H9 (cell line): Measurements from ENCODE around the gene BRD3OS. TPM values are rescaled to one million over a fixed set of nuclear protein-coding genes. Genes with fewer than 3 reads are reported as not detected.
A peak's percentile ranks its signal among the peaks of the same experiment; 100 is the strongest.

Source experiments
- DNase-seq: peaks from one replicate; pipeline ENCODE4 v3.0.0-alpha.2; 2017
- H2AFZ ChIP-seq: one replicate; pipeline ENCODE4 v1.6.1; 2013; ENCODE audit warnings: mild to moderate bottlenecking, low read length, control low read depth, moderate library complexity
- H2AK5ac ChIP-seq: 2 replicates; pipeline ENCODE4 v1.6.1; 2013; ENCODE audit warnings: low read length, control low read depth, mixed read lengths; ENCODE audit not compliant: insufficient read length
- H2BK120ac ChIP-seq: one replicate; pipeline ENCODE4 v1.6.1; 2013; ENCODE audit warnings: low read depth, mild to moderate bottlenecking, low read length, control low read depth, inconsistent platforms; ENCODE audit not compliant: poor library complexity, severe bottlenecking
- H2BK12ac ChIP-seq: 2 replicates; pipeline ENCODE4 v1.6.1; 2013; ENCODE audit warnings: low read length, control low read depth, mixed read lengths, low read depth; ENCODE audit not compliant: insufficient read length
- H2BK15ac ChIP-seq: 2 replicates; pipeline ENCODE4 v1.6.1; 2013; ENCODE audit warnings: low read depth, low read length, control low read depth
- H2BK20ac ChIP-seq: one replicate; pipeline ENCODE4 v1.6.1; 2013; ENCODE audit warnings: low read depth, mild to moderate bottlenecking, low read length, control low read depth, inconsistent platforms; ENCODE audit not compliant: poor library complexity, severe bottlenecking
- H2BK5ac ChIP-seq: 2 replicates; pipeline ENCODE4 v1.6.1; 2013; ENCODE audit warnings: low read length, control low read depth, mixed read lengths; ENCODE audit not compliant: insufficient read length
- H3K14ac ChIP-seq: 2 replicates; pipeline ENCODE4 v1.6.1; 2013; ENCODE audit warnings: low read length, control low read depth; ENCODE audit not compliant: insufficient read depth
- H3K18ac ChIP-seq: 2 replicates; pipeline ENCODE4 v1.6.1; 2013; ENCODE audit warnings: low read depth, mild to moderate bottlenecking, mixed read lengths, low read length, control low read depth; ENCODE audit not compliant: insufficient read length
- H3K23ac ChIP-seq: 2 replicates; pipeline ENCODE4 v1.6.1; 2013; ENCODE audit warnings: low read length, control low read depth, mixed read lengths, low read depth; ENCODE audit not compliant: insufficient read length
- H3K23me2 ChIP-seq: 2 replicates; pipeline ENCODE4 v1.6.1; 2013; ENCODE audit warnings: low read depth, mild to moderate bottlenecking, mixed read lengths, low read length, control low read depth; ENCODE audit not compliant: insufficient read length, poor library complexity, severe bottlenecking
- H3K27ac ChIP-seq: 2 replicates; pipeline ENCODE4 v1.5.1; 2013; ENCODE audit warnings: low read length, control low read depth, mixed read lengths, low read depth; ENCODE audit not compliant: insufficient read length
- H3K27me3 ChIP-seq: 2 replicates; pipeline ENCODE4 v1.6.1; 2013; ENCODE audit warnings: low read length, control low read depth, inconsistent platforms; ENCODE audit not compliant: insufficient read depth
- H3K4ac ChIP-seq: 2 replicates; pipeline ENCODE4 v1.6.1; 2013; ENCODE audit warnings: low read depth, mild to moderate bottlenecking, control low read depth, inconsistent platforms, low read length, moderate library complexity
- H3K4me1 ChIP-seq: 2 replicates; pipeline ENCODE4 v1.6.1; 2013; ENCODE audit warnings: low read length, control low read depth, inconsistent platforms; ENCODE audit not compliant: insufficient read depth
- H3K4me2 ChIP-seq: 2 replicates; pipeline ENCODE4 v1.6.1; 2013; ENCODE audit warnings: low read length, control low read depth, mixed read lengths; ENCODE audit not compliant: insufficient read length, insufficient read depth
- H3K56ac ChIP-seq: 2 replicates; pipeline ENCODE4 v1.6.1; 2013; ENCODE audit warnings: low read depth, mild to moderate bottlenecking, mixed read lengths, low read length, control low read depth; ENCODE audit not compliant: insufficient read length
- H3K79me1 ChIP-seq: 2 replicates; pipeline ENCODE4 v1.6.1; 2013; ENCODE audit warnings: low read depth, mild to moderate bottlenecking, moderate library complexity, low read length, control low read depth, inconsistent platforms; ENCODE audit not compliant: insufficient read depth, poor library complexity, severe bottlenecking
- H3K79me2 ChIP-seq: 2 replicates; pipeline ENCODE4 v1.6.1; 2013; ENCODE audit warnings: low read length, control low read depth, inconsistent platforms; ENCODE audit not compliant: insufficient read depth
- H3K9ac ChIP-seq: 2 replicates; pipeline ENCODE4 v1.6.1; 2013; ENCODE audit warnings: low read length, control low read depth, mixed read lengths; ENCODE audit not compliant: insufficient read length; ENCODE audit errors: extremely low read depth
- H3K9me3 ChIP-seq: one replicate; pipeline ENCODE4 v1.6.1; 2013; ENCODE audit warnings: low read depth, low read length, inconsistent platforms; ENCODE audit not compliant: control insufficient read depth
- H3T11ph ChIP-seq: one replicate; pipeline ENCODE4 v1.6.1; 2013; ENCODE audit warnings: mild to moderate bottlenecking, low read length, control low read depth, inconsistent platforms
- H4K20me1 ChIP-seq: one replicate; pipeline ENCODE4 v1.6.1; 2013; ENCODE audit not compliant: control insufficient read depth, insufficient read length, insufficient read depth
- H4K5ac ChIP-seq: 2 replicates; pipeline ENCODE4 v1.6.1; 2013; ENCODE audit warnings: low read depth, mild to moderate bottlenecking, mixed read lengths, low read length, control low read depth; ENCODE audit not compliant: insufficient read length
- H4K8ac ChIP-seq: replicated peaks from 2 replicates; pipeline ENCODE4 v1.6.1; 2013; ENCODE audit warnings: low read length, control low read depth, mixed read lengths, low read depth; ENCODE audit not compliant: insufficient read length
- H4K91ac ChIP-seq: 2 replicates; pipeline ENCODE4 v1.6.1; 2013; ENCODE audit warnings: low read depth, mild to moderate bottlenecking, moderate library complexity, mixed read lengths, low read length, control low read depth; ENCODE audit not compliant: insufficient read length
- H3K27ac Mint-ChIP-seq, 3 experiments: 2 replicates in 2 of 3; 3 replicates in 1 of 3; pipeline ENCODE4 v1.8.0; 2020 to 2021; ENCODE audit warnings: mixed read lengths in 3 of 3, mild to moderate bottlenecking in 1 of 3, moderate library complexity in 1 of 3
- H3K27me3 Mint-ChIP-seq: 2 replicates; pipeline ENCODE4 v1.8.0; 2021; ENCODE audit warnings: low read depth, mild to moderate bottlenecking, moderate library complexity, mixed read lengths
- H3K36me3 Mint-ChIP-seq, 3 experiments: 2 replicates in 2 of 3; 3 replicates in 1 of 3; pipeline ENCODE4 v1.8.0; 2020 to 2021; ENCODE audit warnings: low read depth in 3 of 3, mixed read lengths in 3 of 3; ENCODE audit not compliant: insufficient read depth in 1 of 3
- H3K4me1 Mint-ChIP-seq, 2 experiments: 2 replicates each; pipeline ENCODE4 v1.8.0; 2020; ENCODE audit warnings: mixed read lengths in 2 of 2
- H3K4me3 Mint-ChIP-seq, 2 experiments: 2 replicates in 1 of 2; 3 replicates in 1 of 2; pipeline ENCODE4 v1.8.0; 2020 to 2021; ENCODE audit warnings: mild to moderate bottlenecking in 2 of 2, mixed read lengths in 2 of 2, moderate library complexity in 1 of 2
- H3K9me3 Mint-ChIP-seq, 2 experiments: 2 replicates in 1 of 2; 3 replicates in 1 of 2; pipeline ENCODE4 v1.8.0; 2020; ENCODE audit warnings: mild to moderate bottlenecking in 2 of 2, mixed read lengths in 2 of 2, moderate library complexity in 1 of 2
- CTCF ChIP-seq: fragments of 200-600 bp; sonication (generic); conservative IDR thresholded peaks from 3 replicates; pipeline ENCODE4 v1.8.0; 2021; ENCODE audit warnings: antibody characterized with exemption, mild to moderate bottlenecking
- WGBS: extraction: QIAGEN DNeasy Blood & Tissue Kit; methylation state at CpG from one replicate; pipeline ENCODE4 v1.1.7; 2013; ENCODE audit warnings: missing lambda C conversion rate, low lambda C conversion rate, mixed read lengths; ENCODE audit not compliant: insufficient read length; ENCODE audit errors: extremely low coverage; 5-methylcytosine and 5-hydroxymethylcytosine counted together
- total RNA-seq: library from RNA; stranded (reverse); gene quantifications from 2 replicates; pipeline ENCODE4 v1.2.1, GENCODE V29; 2021

Gene BRD3OS
- total RNA-seq, 1 experiment from 2014 or later, result 16.4 TPM

- no peak overlapping the region for H2BK15ac ChIP-seq
- Mint-ChIP-seq H3K36me3 (peaks cover 17 to 53% (median 51%) of the 10 kb centered on the region in 3 experiments; a peak in 6 of 7 replicates), H3K27me3 (no peaks in the 10 kb centered on the region), H3K27ac (0 out of 7 replicates have a peak overlapping the region, but pooled peaks of 1 of the 3 experiments have one; percentile 18), H3K9me3 (no peaks in the 10 kb centered on the region), H3K4me3 (no peak overlapping the region), H3K4me1 (peaks cover 4 to 12% of the 10 kb centered on the region in 2 experiments)
- DNase-seq, result no peak
- no peaks in the 10 kb centered on the region for H3K4me1 ChIP-seq
- peaks cover 20% of the 10 kb centered on the region; the same call in 1 of the 2 replicates for H3K79me2 ChIP-seq
- no peak overlapping the region for H2BK5ac ChIP-seq
- no peak overlapping the region for H3K27ac ChIP-seq
- no CpG with 5 or more reads among the region's 3 CpGs for WGBS
- no peak overlapping the region for H3K18ac ChIP-seq
- H3K9ac ChIP-seq, result no peak overlapping the region
- no peak overlapping the region for H2BK12ac ChIP-seq
- no peaks in the 10 kb centered on the region for H3K27me3 ChIP-seq
- H4K20me1 ChIP-seq, result no peaks in the 10 kb centered on the region
- no peak overlapping the region for H2BK20ac ChIP-seq
- H2AFZ ChIP-seq, result no peak overlapping the region
- no peak overlapping the region for H3K4ac ChIP-seq
- H3K56ac ChIP-seq, result no peak overlapping the region
- no peaks in the 10 kb centered on the region for H3K9me3 ChIP-seq
- H2BK120ac ChIP-seq, result no peak overlapping the region
- no peaks in the 10 kb centered on the region for H3K23me2 ChIP-seq
- H3T11ph ChIP-seq, result no peak overlapping the region
- no peak overlapping the region for H3K23ac ChIP-seq
- no peak overlapping the region for H4K5ac ChIP-seq
- no peak overlapping the region for H3K14ac ChIP-seq
- H2AK5ac ChIP-seq, result no peak overlapping the region
- no peak overlapping the region for H4K91ac ChIP-seq
- TF ChIP-seq CTCF, result no peak
- no peak overlapping the region for H4K8ac ChIP-seq
- no peaks in the 10 kb centered on the region for H3K79me1 ChIP-seq
- no peak overlapping the region for H3K4me2 ChIP-seq
Observed at GRCh38 chr9:134052491-134052890, 27.2 kb downstream of the BRD3OS start.
